HG02798 (cell line): ENCODE results near the gene OTOF.
A peak's percentile ranks its signal among the peaks of the same experiment; 100 is the strongest.

Experiments
- ATAC-seq: cut with Tn5 transposase; IDR thresholded peaks from one replicate; pipeline ENCODE4 v1.9.1; 2021; ENCODE audit warnings: mild to moderate bottlenecking; ENCODE audit not compliant: unreplicated experiment, poor library complexity

The OTOF gene

GRCh38 chr2:26424221-26424620 is 53.7 kb downstream of the OTOF start:
- no peak for ATAC-seq

DNA sequence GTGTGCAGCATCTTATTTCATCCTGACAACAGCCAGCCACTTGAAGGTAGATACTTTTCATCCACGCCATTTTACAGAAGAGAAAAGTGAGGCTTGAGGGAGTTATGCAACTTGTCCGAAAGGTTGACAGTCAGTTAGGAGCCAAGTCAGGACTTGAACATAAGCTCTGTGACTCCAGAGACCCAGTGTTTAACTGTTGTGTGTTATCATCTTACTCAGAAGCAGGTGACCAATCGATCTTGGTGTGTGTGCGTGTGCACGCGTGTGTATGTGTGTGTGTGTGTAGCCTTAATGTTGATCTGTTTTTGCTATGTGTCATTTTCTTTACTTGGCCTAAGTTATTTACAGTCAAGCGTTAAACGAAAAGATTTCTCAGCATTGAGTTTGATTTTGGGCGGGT is 54.2 kb downstream of the OTOF start:
- ATAC-seq: no peak

- no peak for ATAC-seq
These were observed 54.8 kb downstream of the OTOF start for GRCh38 chr2:26422947-26423629.

- ATAC-seq: no peak
These were observed 56.0 kb downstream of the OTOF start for GRCh38 chr2:26421961-26422360.

DNA sequence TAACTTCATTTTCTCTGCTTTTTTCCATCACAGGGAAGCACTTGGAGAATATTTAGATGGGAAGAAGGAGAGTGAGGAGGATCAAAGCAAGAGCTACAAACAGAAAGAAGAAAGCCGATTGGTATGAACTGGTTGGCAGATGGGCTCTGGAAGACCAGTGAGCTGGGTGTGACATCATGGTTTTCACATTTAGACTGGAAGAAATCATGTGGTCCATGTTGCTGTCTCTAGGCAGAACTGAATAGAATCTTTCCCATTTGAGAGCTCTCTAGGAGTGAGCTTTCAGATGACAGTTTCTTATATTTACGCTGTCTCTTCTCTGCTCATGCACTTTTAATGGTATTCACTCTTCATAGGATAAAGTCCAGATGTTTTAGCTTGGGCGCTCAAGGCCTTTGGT is 63.6 kb downstream of the OTOF start:
- no peak for ATAC-seq

DNA sequence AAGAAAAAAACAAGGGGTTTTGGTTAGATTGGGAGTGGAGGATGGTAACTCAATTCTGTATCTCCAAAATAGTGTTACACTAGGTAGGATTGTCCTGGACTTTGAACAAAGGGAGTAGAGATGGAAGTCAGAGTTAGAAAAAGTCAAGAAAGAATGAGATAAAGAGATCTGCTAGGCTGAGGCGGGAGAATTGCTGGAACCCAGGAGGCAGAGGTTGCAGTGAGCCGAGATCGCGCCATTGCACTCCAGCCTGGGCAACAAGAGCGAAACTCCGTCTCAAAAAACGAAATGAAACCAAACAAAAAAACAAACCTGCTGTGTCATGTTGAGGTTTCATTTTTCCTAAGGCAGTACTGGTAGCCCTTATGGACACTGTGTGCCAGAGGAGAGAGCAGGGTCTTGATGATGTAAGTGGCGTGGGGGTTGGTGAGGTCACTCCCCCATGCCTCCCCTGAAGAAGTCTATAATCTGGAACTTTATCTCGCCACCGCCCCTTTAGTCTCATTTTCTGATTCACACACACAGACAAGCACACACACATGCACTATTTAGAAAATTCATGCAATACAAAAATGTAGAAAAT is 65.7 kb downstream of the OTOF start:
- ATAC-seq: peak; percentile 41

DNA sequence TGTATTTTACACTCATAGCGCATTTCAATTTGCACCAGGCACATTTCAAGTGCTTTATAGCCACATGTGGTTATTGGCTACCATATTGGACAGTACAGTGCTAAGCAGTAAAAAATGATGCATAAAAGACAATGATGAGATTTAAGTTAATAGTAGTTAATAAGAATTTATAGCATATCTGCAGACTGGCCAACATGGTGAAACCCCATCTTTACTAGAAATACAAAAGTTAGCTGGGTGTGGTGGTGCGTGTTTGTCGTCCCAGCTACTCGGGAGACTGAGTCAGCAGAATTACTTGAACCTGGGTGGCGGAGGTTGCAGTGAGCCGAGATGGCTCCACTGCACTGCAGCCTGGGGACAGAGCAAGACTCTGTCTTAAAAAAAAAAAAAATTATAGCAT is 66.5 kb downstream of the OTOF start:
- no peak for ATAC-seq

GRCh38 chr2:26410764-26411243 is 67.1 kb downstream of the OTOF start:
- ATAC-seq: no peak

GRCh38 chr2:26409785-26410184 is 68.1 kb downstream of the OTOF start:
- ATAC-seq: no peak

DNA sequence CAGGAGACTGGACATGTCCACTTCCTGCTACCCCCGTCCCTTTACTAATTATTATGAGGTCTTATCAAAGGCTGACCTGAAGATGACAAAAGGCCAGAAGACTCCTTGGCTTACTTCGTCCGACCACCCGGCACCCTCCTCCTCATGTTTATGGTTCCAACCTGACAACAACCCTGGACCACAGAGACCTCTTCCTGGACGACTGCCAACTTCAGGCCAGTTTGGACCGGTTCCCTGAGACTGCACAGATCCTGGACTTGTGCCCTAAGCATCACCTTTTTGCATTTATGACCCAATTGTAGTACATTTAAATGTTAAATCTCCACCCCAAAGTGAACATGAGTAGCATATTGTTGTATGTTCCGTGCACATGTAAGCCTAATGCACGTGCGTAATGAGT is 70.4 kb downstream of the OTOF start:
- no peak for ATAC-seq
